ENCODE results near the gene AOPEP. TPM values are rescaled to one million over a fixed set of nuclear protein-coding genes. Genes with fewer than 3 reads are reported as not detected.

Gene AOPEP
- total RNA-seq, 1 experiment from 2014 or later = 79.5 TPM

DNA sequence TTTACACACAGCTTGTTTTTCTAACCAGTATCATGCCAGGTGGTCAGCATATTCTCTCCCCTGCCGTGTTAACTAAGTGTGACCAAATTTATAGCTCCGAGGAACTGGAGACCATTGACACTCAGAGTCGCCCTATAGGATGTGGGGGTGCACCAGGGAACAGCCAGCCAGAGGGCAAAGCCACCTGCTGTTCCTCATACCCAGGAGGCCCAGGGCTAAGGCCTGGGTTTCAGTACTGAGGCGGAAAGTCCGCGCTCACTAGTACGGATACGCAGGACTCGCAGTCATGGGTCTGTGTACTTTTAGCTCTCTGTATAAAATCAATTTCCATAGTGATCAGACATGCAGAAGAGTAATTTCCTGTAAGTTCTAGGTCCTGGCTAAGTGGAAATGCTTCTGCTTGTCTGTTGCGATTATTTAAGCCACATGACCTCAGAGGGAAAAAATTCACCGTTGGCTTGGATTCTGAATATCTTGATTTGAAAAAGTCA, 247.0 kb downstream of the AOPEP start:
- peak; percentile 85 to 91 for DNase-seq
- Histone ChIP-seq H3K4me1 (peaks cover 58% of the 10 kb centered on the region), H3K27ac (peak overlapping the region; percentile 63), H3K9me3 (replicated peaks) (no peaks in the 10 kb centered on the region), H3K4me3 (no peak overlapping the region; the same call in 1 of the 2 replicates), H3K36me3 (no peaks in the 10 kb centered on the region), H3K27me3 (no peaks in the 10 kb centered on the region)

- peak overlapping the region; percentile 63 for H3K27ac ChIP-seq
- no peak for DNase-seq
These were observed 247.8 kb downstream of the AOPEP start for GRCh38 chr9:94974154-94974879.

GRCh38 chr9:94975480-94975879, 249.0 kb downstream of the AOPEP start:
- Histone ChIP-seq H3K36me3 (no peaks in the 10 kb centered on the region), H3K27ac (no peak overlapping the region), H3K9me3 (replicated peaks) (no peaks in the 10 kb centered on the region), H3K4me3 (no peak overlapping the region), H3K4me1 (peaks cover 66% of the 10 kb centered on the region), H3K27me3 (no peaks in the 10 kb centered on the region)
- no peak for DNase-seq

More at GRCh38 chr9:94974154-94974879, 247.8 kb downstream of the AOPEP start:
- Histone ChIP-seq H3K27me3 (no peaks in the 10 kb centered on the region), H3K36me3 (no peaks in the 10 kb centered on the region), H3K4me1 (peaks cover 58% of the 10 kb centered on the region), H3K9me3 (replicated peaks) (no peaks in the 10 kb centered on the region), H3K4me3 (no peak overlapping the region)

- DNase-seq = peak in 1 of 2 experiments; percentile 36
- Histone ChIP-seq H3K27me3 (no peaks in the 10 kb centered on the region), H3K27ac (no peak overlapping the region), H3K4me1 (peaks cover 66% of the 10 kb centered on the region), H3K9me3 (replicated peaks) (no peaks in the 10 kb centered on the region), H3K4me3 (no peak overlapping the region), H3K36me3 (no peaks in the 10 kb centered on the region)
These were observed 249.6 kb downstream of the AOPEP start for GRCh38 chr9:94976077-94976476.

DNA sequence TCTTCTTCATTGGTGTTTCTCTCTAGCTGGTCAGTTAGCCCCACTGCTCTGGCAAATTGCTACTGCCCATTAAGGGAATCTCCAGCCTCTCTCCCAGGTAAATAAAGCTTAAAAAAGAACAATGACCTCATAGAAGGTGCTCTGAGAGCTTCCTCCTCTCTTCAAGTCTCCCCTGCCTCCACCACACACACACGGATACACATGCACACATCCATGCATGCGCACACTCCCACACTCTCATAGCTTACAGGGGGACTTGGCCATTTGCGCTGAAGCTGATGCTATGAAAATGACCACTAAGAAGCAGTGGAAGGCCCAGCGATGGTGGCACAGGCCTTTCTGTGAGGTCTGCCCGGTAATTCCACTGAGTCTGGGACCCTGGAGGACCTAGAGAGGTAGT, 250.9 kb downstream of the AOPEP start:
- H3K27ac ChIP-seq = no peak overlapping the region
- H3K4me3 ChIP-seq = no peak overlapping the region
- DNase-seq = no peak
- H3K4me1 ChIP-seq = peaks cover 61% of the 10 kb centered on the region
- no peaks in the 10 kb centered on the region for H3K27me3 ChIP-seq
- H3K36me3 ChIP-seq = no peaks in the 10 kb centered on the region
- no peaks in the 10 kb centered on the region for H3K9me3 ChIP-seq (replicated peaks)

- Histone ChIP-seq H3K27me3 (no peaks in the 10 kb centered on the region), H3K9me3 (replicated peaks) (no peaks in the 10 kb centered on the region), H3K36me3 (no peaks in the 10 kb centered on the region), H3K27ac (peak overlapping the region; percentile 12; the same call in 1 of the 2 replicates), H3K4me1 (peaks cover 37% of the 10 kb centered on the region), H3K4me3 (no peak overlapping the region)
- DNase-seq = peak in 1 of 2 experiments; percentile 39
These were observed 253.5 kb downstream of the AOPEP start for GRCh38 chr9:94979904-94980507.

DNA sequence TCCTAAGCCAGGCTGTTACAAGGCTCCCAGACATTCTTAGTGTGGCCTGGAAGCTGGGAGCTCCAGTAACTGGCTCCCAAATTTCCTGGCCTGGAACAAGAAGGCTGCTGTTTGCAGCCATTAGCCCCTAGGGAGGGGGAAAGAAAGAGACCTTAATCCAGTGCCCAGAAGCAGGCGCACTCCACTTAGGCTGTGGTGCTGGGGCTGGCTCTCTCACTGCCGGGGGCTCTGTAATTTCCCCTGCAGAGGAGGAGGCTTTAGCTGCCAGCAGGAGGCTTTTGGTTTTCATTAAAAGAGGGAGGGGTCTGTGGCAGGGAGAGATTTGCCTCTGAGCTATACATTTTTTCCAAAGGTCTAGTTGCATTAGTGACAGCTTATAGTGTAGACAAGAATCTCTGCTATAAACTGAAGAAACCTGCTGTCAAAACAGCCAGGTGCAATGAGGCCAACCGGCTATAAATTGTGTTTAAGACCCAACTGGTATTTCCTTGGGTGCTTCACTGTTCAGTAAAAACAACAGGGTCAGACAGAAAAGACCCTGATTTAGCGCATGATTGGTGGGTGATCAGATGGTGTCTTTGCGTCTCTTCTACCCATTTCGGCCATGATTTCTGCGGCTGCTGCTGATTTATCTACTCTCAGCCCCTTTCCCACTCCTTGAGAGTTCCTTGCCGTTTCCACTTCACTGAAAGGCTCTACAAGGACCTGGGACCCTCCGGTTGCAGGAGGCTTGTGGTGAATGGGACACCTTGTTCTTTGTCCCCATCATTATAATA, 254.6 kb downstream of the AOPEP start:
- peak; percentile 66 to 82 for DNase-seq
- Histone ChIP-seq H3K4me1 (peaks cover 28% of the 10 kb centered on the region), H3K4me3 (no peak overlapping the region), H3K9me3 (replicated peaks) (no peaks in the 10 kb centered on the region), H3K36me3 (no peaks in the 10 kb centered on the region), H3K27me3 (no peaks in the 10 kb centered on the region), H3K27ac (no peak overlapping the region; the same call in 1 of the 2 replicates)

DNA sequence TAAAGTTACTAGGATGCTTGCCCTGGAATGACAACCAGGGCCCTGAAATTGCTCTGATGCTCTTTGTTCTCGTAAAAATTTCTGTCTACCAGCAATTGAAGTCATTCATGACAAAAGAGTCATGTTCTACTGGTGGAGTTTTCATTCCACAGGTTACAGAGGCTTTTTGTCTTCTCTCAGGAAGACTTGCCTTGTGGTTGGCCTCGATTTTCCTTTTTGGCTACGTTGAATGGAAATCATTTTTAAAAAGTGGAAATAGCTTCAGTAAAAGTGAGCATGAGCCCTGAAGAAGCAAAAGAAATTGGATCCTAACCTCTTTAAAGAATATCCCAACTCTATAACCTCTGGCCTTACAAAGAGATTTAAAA, 255.2 kb downstream of the AOPEP start:
- H3K36me3 ChIP-seq = no peaks in the 10 kb centered on the region
- DNase-seq = no peak
- no peak overlapping the region for H3K4me3 ChIP-seq
- peaks cover 23% of the 10 kb centered on the region for H3K4me1 ChIP-seq
- H3K9me3 ChIP-seq (replicated peaks) = no peaks in the 10 kb centered on the region
- no peak overlapping the region for H3K27ac ChIP-seq
- H3K27me3 ChIP-seq = no peaks in the 10 kb centered on the region

DNA sequence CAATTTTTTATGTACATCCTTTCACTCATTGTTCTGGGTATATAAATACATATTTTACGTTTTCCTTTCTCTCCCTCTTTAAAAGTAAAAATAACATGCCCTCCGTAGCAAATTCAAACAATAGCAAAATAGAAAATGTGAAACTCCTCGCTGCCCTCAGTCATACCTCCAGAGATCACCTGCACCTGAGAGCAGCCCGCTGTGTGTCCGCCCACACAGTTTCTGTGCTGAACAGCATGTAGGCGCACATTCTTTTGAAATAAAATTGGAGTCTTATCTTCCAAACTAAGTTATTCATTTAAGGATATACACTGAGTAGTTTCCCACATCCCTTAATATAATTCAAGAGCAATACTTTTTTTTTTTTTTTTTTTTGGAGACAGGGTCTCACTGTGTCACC, 255.7 kb downstream of the AOPEP start:
- peaks cover 21% of the 10 kb centered on the region for H3K4me1 ChIP-seq

DNA sequence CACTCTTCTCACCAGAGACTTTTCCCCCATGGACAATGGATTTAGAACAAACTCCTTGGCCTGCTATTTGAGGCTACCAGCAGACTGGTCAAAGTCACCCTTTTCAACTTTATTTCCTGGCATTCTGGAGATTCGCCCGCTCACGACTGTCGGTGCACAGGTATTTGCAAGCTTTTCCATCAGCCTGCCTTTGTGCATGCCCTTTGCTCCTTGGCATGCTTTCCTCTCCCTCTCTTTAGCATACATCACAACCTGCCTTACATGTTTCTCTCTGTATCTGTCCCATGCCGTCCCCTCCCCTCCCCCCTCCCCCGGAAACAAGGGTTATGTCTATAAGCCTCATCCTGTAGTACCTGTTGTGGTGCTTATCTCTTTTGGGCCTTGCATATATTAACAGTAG, 257.1 kb downstream of the AOPEP start:
- Histone ChIP-seq H3K27me3 (no peaks in the 10 kb centered on the region), H3K4me1 (peaks cover 21% of the 10 kb centered on the region), H3K4me3 (no peak overlapping the region), H3K9me3 (replicated peaks) (no peaks in the 10 kb centered on the region), H3K27ac (no peak overlapping the region), H3K36me3 (no peaks in the 10 kb centered on the region)
- no peak for DNase-seq

More for the DNA sequence above, 255.7 kb downstream of the AOPEP start:
- Histone ChIP-seq H3K27me3 (no peaks in the 10 kb centered on the region), H3K4me3 (no peak overlapping the region), H3K9me3 (replicated peaks) (no peaks in the 10 kb centered on the region), H3K36me3 (no peaks in the 10 kb centered on the region), H3K27ac (no peak overlapping the region)
- no peak for DNase-seq

GRCh38 chr9:94984891-94985476, 258.5 kb downstream of the AOPEP start:
- Histone ChIP-seq H3K27me3 (no peaks in the 10 kb centered on the region), H3K27ac (no peak overlapping the region), H3K36me3 (no peaks in the 10 kb centered on the region), H3K9me3 (replicated peaks) (no peaks in the 10 kb centered on the region), H3K4me1 (peaks cover 18% of the 10 kb centered on the region), H3K4me3 (no peak overlapping the region)
- DNase-seq = no peak

GRCh38 chr9:94985649-94986048, 259.1 kb downstream of the AOPEP start:
- Histone ChIP-seq H3K9me3 (replicated peaks) (no peaks in the 10 kb centered on the region), H3K36me3 (no peaks in the 10 kb centered on the region), H3K27ac (no peak overlapping the region), H3K4me3 (no peak overlapping the region), H3K27me3 (no peaks in the 10 kb centered on the region), H3K4me1 (peaks cover 11% of the 10 kb centered on the region)
- no peak for DNase-seq

DNA sequence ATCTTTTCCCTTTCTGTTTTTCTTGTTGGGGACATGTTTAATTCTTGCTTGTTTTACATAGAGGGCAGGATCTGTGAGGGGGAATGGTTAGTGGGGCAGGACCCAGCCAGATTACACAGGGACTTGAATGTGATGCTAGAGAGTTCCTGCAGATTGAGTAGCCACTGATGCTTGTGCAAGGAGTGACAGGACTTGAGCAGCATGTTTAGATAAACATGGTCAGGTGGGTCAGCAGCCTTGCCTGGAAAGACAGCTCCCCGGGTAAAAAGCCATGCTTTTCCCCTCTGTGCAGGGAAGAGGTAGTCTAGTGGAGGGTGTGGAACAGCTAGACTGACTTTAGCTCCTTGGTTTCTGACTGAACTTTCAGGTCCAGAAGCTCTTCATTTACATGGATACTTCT, 261.2 kb downstream of the AOPEP start:
- Histone ChIP-seq H3K9me3 (replicated peaks) (no peaks in the 10 kb centered on the region), H3K4me1 (no peaks in the 10 kb centered on the region), H3K27ac (no peak overlapping the region), H3K36me3 (no peaks in the 10 kb centered on the region), H3K4me3 (no peak overlapping the region), H3K27me3 (no peaks in the 10 kb centered on the region)
- DNase-seq = no peak

GRCh38 chr9:94990897-94991561, 264.5 kb downstream of the AOPEP start:
- no peaks in the 10 kb centered on the region for H3K9me3 ChIP-seq (replicated peaks)
- no peak overlapping the region for H3K27ac ChIP-seq
- no peak overlapping the region for H3K4me3 ChIP-seq
- DNase-seq = no peak
- peaks cover 15% of the 10 kb centered on the region for H3K4me1 ChIP-seq
- no peaks in the 10 kb centered on the region for H3K27me3 ChIP-seq
- no peaks in the 10 kb centered on the region for H3K36me3 ChIP-seq

All from SJCRH30 (cell line).